ENCODE measurements around the gene TMEM45A.

Gene TMEM45A

GRCh38 chr3:100600181-100601042 is 108.0 kb downstream of the TMEM45A start:
- DNase-seq (ENCODE audit: low read depth, low spot score): peak; percentile 62

GRCh38 chr3:100602506-100603444 is 110.4 kb downstream of the TMEM45A start:
- no peak overlapping the region for H3K4me3 ChIP-seq (ENCODE audit: low read length)
- no peak for DNase-seq (ENCODE audit: low read depth, low spot score)

More at GRCh38 chr3:100600181-100601042, 108.0 kb downstream of the TMEM45A start:
- 0 out of 2 replicates have a peak overlapping the region, but pooled peaks have one; percentile 2 for H3K4me3 ChIP-seq (ENCODE audit: low read length)

GRCh38 chr3:100603469-100603868 is 111.0 kb downstream of the TMEM45A start:
- DNase-seq (ENCODE audit: low read depth, low spot score): no peak
- no peak overlapping the region for H3K4me3 ChIP-seq (ENCODE audit: low read length)

- H3K4me3 ChIP-seq (ENCODE audit: low read length): no peak overlapping the region
- no peak for DNase-seq (ENCODE audit: low read depth, low spot score)
Observed at GRCh38 chr3:100605358-100605757, 112.9 kb downstream of the TMEM45A start.

- H3K4me3 ChIP-seq (ENCODE audit: low read length): no peak overlapping the region
- no peak for DNase-seq (ENCODE audit: low read depth, low spot score)
Observed at GRCh38 chr3:100606894-100607512, 114.6 kb downstream of the TMEM45A start.

- DNase-seq (ENCODE audit: low read depth, low spot score): peak; percentile 70
- no peak within 1 kb of the TSS for H3K4me3 ChIP-seq (ENCODE audit: low read length)
Observed at GRCh38 chr3:100609305-100609704, 116.9 kb downstream of the TMEM45A start, which contains the start of gene ADGRG7. ADGRG7 (plus strand) TSS chr3:100609601; CDS start chr3:100609857, 256 bp downstream.

GRCh38 chr3:100609963-100610362 is 117.5 kb downstream of the TMEM45A start:
- DNase-seq (ENCODE audit: low read depth, low spot score): no peak
- no peak overlapping the region for H3K4me3 ChIP-seq (ENCODE audit: low read length)

- no peak overlapping the region for H3K4me3 ChIP-seq (ENCODE audit: low read length)
- DNase-seq (ENCODE audit: low read depth, low spot score): no peak
Observed at GRCh38 chr3:100611221-100611620, 118.8 kb downstream of the TMEM45A start.

- DNase-seq (ENCODE audit: low read depth, low spot score): no peak
- H3K4me3 ChIP-seq (ENCODE audit: low read length): no peak overlapping the region
Observed at GRCh38 chr3:100613721-100614390, 121.4 kb downstream of the TMEM45A start.

- DNase-seq (ENCODE audit: low read depth, low spot score): no peak
- H3K4me3 ChIP-seq (ENCODE audit: low read length): no peak overlapping the region
Observed at GRCh38 chr3:100614941-100615340, 122.5 kb downstream of the TMEM45A start.

GRCh38 chr3:100615684-100616083 is 123.3 kb downstream of the TMEM45A start:
- H3K4me3 ChIP-seq (ENCODE audit: low read length): no peak overlapping the region
- no peak for DNase-seq (ENCODE audit: low read depth, low spot score)

GRCh38 chr3:100621251-100621650 is 128.8 kb downstream of the TMEM45A start:
- DNase-seq (ENCODE audit: low read depth, low spot score): no peak
- no peak overlapping the region for H3K4me3 ChIP-seq (ENCODE audit: low read length)
